HG03280 (cell line): ENCODE results near the gene HHEX.

ENCODE experiments used
- ATAC-seq: cut with Tn5 transposase; IDR thresholded peaks from one replicate; pipeline ENCODE4 v1.9.1; 2021; ENCODE audit warnings: mild to moderate bottlenecking, moderate library complexity; ENCODE audit not compliant: unreplicated experiment

Gene HHEX

DNA sequence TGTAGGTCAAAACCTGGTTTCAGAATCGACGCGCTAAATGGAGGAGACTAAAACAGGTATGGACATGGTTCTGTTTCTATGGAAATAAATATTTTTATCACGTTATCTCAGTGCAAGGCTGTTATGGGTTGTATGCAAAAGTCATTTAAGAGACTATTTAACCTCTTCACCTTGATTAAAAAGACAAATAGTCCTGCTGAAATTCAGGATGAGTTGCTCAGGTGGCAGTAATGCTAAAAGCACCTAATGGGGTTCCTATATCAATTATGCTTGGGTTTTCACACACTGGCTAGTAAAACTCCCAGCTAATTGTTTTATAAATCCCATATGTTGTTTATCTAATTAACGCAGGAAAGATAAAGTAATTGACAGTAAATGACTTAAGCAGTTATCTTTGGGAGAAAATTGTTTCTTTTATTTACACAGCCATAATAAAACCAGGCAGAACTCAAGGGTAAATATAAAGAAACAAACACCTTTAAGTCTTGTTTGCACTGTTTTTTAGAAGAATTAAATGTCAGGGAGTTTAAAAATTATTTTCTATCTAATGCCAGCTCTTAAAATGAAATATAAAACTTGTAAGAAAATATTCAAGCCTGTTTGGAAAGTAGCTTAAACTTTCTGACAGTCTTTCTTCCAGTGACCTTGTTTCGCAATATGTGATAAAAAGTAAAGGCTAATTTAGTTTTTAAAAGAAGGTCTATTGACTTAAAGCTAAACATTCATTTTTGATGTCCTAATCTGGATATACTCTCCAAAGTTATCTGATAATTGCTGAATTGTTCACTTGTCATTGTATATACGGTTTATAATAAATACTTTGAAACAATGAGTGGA, 3.2 kb downstream of the HHEX start:
- no peak for ATAC-seq

DNA sequence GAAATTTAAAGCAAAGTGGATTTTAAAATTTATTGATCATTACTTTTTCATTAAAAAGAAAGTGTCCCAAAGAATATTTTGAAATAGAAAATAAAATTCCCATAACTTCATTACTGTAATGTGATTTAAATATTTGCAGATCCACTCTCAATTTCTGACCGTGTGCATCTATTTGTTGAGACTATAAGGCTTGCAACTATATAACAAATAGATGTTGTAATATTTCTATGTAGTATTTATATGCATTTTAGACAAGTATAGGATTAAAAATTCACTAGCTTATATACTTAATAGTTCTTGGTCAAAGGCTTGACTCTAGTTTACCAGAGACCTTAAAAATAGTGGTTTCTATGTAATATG, 3.8 kb downstream of the HHEX start:
- no peak for ATAC-seq

DNA sequence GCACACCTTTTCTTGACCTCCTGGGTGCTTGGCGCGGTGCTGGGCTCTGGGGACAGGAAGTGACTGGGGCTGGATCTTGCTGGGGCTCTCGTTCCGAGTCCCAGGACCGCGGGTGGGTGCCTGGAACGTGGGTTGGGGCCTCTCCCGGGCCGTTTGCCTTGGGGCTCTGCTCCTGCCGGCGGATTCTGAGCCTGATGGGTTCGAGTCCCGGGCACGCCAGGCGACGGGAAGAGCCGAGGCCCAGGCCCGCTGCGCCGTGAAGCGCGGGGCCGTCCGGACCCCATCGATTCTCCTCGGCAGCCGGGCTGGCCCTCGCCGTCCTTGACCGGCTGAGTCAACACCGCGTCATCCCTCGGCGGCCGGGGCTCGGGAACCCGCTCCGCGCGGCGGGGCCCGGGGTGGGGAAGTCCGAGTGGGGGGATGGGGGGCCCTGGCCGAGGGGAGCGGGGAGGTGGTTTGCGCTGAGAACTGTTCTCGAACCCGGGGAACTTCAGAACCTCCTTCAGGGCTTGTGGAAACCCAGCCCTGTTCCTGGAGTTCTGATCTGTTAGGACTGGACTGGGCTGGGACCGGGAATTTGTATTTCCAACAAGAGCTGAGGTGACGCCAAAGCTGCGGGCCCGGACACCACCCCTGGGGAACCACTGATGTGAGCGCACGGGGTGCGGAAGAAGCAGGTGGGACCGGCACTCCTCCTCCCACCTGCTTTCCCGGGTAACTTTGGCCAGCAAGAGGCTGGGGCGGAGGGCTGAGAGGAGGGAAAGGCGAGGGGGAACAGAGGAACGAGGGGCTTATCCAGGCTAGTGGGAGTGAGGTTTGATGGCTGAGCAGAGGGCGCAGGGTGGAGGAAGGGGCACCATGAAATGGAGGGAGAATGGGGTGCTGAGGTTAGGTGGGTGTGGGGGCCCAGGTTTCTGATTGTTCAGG, 6.2 kb downstream of the HHEX start:
- ATAC-seq, result no peak

DNA sequence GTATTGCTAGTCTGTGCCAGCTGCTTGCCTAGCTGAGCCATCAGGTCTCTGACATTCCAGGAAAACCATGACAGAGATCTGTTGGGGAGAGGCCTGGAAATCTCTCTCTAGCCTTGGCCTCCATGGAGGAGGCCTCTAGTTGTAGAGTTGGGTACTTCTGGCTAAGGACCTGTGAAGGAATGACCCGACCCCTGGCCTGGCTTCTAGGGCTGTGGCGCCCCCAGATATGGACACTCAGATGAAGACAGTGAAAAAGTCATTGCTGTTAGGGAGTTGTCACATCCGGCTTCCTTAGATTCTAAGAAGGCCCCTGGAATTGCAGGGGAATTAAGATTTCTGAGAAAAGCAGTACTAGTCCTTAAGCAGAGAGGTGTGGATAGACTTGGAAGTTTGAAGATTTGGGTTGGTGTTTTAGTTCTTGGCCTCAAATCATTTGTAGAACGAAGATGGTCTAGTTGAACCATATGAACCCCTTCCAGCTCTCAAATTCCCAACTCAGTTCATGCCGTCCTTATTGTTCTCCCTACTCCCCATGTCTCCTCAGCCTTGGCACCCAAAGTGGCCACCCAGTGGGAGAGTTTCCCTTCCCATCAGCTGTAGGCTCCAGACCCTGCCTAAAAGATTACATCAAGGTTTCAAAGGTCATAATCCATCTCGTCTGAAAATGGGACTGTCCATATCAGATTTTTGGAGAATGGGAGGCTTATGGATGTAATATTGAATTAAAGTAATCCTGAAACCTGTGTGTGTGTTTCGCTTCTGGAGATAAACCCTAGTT, 7.0 kb downstream of the HHEX start:
- ATAC-seq, result no peak

DNA sequence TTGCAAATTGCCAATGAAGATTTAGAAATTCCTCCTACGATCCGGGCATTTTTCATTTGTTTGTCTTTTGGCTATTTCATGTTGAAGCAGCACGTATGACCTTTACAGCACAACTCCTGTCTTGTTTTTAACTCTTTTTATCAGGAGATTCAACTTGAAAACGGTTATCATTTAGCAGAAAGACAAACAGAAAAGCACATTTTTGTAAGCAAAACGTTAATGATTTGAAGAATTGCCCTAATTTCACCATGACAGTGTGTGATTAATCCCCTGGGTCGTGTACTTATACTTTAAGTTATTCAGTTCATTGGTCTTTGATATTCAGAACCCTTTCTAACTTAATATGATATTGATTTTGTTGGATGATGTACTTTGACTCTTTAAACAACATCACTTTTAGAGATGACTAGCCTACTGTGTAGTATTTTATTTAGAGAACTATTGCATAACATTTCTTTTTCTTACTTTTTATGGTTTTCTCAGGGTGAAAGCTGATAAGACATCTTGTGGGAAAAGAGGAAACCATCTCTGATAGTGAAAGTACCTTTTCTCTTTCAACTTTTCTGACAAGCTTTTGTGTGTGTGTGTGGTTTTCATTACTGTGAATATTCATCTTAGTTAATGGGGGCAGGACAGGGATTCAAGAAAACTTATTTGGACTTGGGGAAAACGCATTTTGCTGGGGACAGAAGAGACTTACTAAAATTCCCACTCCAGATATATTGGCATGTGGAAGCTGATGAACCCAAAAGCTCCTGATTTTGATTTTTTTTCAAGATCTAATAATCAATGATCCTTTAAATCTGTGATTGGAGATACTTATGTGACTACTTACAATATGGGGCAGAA, 8.1 kb downstream of the HHEX start:
- no peak for ATAC-seq

DNA sequence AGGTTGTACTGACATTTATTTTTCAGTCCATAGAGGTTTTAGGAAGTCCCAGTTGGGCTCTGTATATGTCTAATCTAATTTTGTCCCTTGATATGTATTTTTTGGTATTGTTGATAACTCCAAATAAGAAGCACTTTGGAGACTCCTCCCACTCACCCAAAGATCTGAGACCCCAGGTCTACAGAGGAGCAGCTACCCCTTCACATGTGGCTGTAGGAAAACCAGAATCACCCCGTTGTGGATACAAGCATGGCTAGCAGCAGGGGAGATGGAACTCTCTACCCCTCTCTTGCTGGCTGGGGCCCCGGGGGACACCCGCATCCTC, 9.4 kb downstream of the HHEX start:
- ATAC-seq, result no peak

DNA sequence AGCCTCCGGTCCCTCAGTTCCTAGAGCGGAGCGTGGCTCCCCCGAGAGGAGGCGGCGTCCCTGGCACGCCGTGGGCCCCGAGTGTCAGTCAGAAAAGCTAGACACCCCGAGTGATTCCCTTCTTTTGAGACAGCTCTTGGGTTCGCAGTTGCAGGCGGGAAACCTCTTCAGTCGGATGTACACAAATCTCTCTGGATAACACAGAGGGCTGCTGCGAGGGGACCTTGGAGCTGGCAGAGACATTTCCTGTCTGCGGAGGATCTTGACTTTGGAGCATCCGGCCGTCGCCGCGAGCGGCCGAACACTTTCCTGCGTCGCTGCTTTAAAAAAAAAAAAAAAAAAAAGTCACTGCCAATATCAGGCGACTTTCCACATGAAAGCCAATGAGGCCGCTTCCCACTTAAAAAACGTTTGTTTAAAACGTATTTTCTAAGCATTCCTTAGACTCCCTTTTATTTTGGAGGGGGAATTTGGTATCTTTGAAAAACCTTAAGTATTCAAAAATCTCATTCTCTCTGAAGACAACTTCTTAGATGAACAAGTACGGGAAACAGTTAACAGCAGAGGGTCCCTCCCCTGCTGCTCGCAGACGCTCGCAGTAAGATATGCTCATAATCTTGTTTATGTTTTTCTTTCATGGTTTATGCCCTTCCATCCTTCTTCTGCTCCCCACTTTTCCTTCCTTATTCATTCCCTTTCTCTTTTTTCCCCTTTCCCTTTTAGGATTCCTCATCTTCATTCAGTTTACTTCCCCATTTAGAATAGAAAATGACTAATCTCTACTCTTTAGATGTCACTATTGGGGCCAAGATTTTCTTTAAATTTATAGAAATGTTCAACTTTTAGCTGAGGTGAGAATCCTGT, 10.0 kb downstream of the HHEX start:
- ATAC-seq, result no peak

DNA sequence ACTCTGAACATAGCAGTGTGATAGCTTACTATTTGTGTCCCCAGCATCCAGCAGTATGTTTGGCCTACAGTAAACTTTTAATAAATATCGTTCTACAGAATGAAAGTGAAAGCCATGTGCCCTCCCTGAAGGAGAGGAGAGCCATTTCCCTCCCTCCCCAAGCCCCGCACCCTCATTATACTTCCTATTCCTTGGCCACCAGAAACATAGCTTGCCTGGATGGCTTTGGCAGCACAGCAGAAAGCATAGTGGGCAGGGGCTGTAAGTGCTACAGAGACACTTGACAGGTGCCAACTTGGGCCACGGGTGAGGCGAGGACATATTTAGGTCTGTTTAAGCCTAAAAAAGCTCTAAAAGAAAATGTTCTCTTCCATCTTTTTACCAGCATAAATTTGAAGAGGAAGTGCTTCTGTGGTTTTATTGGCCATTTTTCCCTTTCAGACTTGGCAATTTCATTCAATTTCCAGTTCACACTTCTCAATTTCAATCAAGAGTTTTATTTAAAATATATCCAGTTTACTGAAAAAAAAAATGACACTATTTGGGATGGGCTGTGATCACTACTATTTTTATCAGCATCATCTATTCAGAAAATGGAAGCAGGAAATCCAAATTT, 12.7 kb downstream of the HHEX start:
- no peak for ATAC-seq

DNA sequence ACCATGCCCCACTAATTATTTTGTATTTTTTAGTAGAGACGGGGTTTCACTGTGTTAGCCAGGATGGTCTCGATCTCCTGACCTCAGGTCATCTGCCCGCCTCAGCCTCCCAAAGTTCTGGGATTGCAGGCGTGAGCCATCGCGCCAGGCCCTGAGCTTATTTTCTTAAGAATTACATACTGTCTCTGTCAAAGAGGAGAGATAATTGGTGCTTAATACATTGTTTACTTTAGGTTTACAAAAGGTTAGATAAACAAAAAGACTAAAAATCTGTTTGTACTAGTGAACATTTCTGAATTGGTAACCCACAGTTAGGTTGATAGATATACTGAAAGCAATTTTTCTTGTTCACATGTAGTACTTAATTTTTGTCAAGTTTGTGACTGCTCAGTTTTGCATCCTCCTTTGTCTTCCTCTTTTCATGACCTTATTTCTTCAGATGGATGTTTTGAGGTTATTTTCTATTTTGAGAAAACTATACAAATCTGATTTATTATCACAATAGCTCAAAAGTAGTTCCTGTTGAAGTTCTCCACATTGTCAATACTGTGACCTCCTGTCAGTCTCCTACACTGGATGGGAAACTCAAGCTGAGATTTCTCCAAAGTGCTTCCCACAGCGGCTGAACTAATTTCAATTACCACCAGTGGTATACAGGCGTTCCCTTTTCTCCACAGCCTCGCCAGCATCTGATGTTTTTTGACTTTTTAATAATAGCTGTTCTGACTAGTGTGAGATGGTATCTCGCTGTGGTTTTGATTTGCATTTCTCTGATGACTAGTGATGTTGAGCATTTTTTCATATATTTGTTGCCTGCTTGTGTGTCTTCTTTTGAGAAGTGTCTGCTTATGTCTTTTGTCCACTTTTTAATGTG, 22.5 kb downstream of the HHEX start:
- no peak for ATAC-seq

DNA sequence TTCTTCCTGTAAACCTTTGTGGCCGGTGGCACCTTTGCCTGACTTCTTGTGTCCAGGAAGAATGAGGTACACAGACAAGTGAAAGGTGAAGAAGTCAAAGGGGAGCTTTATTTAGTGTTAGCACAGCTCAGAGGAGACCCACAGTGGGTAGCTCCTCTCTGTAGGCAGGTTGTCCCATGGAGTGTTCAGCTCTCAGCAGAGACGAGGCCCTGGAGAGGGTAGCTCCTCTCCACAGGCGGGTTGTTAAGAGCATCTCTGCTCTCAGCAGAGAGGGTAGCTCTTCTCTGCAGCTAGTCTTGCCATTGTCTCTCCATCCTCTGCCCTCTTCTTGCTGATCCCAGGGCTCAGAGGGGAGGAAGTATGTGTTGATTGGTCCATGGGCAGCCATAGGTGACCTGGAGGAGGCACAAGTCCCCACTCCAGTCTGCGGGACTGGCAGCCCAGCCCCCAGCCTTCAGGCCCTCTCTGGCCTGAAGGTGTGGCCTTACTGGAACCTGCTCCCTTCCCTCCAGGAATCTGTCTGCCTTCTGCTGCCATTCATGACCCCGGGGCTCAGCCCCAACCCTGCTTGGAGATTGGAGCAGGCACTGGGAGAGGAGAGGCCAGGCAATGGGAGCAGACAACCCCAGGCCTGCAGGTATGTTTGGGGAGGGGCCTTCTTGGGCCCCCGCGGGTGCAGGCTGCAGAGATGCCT, 24.5 kb downstream of the HHEX start:
- no peak for ATAC-seq

DNA sequence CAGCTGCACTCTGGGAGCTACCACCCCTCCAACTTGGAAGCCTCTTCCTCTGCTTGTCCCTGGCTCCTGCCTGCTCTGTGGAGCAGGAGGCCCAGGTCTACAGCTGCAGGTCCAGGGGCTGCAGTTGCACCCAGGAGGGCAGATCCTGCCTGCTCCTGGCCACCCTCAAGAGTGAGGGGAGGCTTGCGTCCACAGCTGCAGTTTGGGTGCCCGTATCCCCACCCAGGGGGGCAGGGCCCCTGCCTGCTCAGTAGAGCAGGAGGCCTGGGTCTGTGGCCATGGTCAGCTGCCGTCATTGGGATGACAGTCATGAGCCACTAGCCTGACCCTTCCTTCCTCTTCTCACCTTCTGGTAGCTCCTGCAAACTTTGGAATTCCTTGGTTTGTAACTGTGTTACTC, 25.1 kb downstream of the HHEX start:
- ATAC-seq, result no peak

DNA sequence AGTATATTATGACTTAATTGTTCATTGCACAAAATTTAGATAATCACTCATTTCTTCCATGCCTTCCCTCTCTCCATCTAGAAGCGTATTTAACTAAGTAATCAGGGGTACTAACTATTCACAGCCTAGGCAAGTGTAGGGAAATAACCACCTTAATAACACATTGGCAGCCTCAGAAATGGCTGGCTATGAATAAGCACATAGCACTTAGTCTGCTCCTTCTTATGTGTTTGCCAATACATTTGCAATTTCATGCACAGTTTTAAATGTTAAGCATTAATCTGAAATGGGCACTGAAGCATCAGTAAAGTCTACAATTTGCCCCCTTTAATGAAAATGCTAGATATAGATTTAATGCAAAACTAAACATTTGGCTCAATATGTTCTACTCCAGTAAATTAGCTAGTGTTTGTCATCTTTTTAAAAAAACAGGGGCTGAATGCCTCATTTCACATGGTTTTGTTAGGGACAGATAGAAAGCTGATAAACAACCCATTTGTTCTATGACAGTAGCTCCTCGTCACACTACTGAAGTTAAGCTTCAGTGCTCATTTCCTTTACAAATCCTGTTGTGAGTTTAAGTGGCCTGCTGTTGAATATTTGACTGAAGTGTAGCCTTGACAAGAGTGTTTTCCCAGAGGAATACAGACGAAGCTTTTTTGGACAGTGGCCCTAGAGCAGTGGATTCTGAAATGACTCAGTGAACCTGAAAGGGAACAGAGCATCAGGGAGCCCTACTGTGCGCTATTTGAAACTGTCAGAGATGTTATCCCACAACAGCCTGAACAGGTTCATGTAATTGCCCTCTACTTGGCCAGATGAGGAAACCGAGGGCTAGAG, 30.5 kb downstream of the HHEX start:
- ATAC-seq, result no peak

DNA sequence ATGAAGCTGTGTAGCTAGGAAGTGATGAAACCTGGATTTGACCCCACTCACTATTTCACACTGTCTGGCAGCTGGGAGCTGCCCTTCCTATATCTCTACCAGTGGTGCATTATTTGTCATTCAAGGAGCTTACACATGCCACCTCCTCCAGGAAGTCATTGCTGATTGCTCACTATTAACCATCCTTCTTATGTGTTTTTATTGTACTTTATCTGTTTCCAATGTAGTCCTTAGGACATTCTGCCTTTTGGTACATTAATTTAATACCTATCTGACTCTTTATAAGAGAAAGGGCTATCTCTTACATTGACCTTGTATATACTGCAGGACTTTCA, 31.0 kb downstream of the HHEX start:
- no peak for ATAC-seq

DNA sequence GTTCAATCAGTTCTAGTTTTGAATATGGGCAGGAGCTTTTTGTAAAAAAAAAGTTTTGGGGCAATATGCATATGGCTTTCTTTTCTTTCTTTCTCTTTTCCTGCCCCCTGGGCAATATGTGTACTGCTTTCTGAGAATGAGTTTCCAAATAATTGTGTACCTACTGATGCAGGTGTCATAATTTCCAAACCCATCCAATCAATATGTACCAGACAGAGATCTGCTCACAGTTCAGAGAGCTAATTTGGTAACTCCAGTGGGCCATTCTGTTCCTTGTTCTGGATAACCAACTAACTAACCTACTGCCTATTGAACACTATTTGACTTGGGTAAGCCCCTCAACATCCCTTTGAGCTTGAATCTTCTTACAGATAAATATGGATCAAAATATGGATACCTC, 32.6 kb downstream of the HHEX start:
- ATAC-seq, result no peak

DNA sequence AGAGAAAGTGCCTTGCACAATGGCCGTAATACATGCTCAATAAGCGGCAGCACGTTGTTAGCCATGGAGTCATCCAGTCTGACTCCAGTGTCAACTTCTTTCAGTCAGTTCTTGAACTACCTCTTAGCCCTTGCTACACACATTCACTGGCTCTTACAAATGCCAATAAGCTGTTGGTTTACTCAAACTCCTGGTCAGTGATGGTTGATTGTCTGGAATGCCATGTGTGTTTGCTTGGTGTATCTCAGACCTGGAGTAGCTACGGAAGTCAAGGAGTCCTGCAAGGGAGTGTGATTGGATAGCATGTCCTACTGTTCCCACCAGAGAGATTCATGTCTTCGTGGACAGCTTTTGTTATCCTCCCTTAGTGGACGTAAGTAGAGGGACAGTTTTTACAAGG, 37.4 kb downstream of the HHEX start:
- ATAC-seq, result no peak

DNA sequence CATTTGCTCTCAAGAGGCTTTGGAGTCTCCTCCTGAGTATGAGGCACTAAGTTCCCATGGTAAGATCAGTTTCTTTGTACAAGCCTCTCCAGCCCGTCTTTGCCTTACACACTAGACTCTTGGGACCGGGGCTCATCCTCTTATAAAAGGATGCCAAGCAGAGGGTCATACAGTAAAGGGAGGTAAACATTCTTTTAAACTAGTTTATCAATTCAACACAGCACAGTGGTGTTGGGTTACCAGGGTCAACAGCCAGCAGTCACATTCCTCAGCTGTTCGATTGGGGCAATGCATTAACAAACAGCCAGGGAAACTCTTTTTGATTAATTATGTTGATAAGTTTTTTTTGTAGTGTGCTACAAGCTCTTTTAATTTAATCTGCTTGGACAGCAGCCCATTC, 37.8 kb downstream of the HHEX start:
- ATAC-seq, result no peak

DNA sequence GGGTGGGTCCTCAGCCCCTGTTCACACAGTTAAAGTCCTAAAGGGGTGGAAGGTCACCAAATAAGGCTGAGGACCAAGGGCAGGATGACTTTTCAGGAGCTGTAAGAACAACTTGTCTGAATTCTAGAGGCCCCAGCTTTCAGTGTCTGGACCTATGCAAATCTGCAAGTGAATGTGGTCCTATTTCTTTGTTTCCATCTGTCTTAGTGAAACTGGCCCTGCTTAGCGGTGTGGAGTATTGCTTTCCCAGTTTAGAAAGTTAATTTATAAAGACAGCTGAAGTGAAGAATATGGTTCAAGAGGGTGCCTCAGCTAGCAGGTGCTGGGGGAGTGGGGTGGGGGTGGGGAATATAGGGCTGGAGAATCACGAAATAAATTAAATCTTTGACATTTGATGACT, 40.1 kb downstream of the HHEX start:
- peak; percentile 94 for ATAC-seq
